SK-N-MC (cell line): ENCODE data around the gene FHIT.

Experiments used
- EZH2 ChIP-seq: fragments of 200-600 bp; sonication (generic); IDR thresholded peaks from one replicate; pipeline ENCODE4 v1.6.1; 2017; ENCODE audit warnings: antibody characterized with exemption
- POLR2AphosphoS5 ChIP-seq: IDR thresholded peaks from 2 replicates; pipeline ENCODE4 v1.6.1; 2012; ENCODE audit warnings: mild to moderate bottlenecking, low read depth, low read length, borderline replicate concordance

DNA sequence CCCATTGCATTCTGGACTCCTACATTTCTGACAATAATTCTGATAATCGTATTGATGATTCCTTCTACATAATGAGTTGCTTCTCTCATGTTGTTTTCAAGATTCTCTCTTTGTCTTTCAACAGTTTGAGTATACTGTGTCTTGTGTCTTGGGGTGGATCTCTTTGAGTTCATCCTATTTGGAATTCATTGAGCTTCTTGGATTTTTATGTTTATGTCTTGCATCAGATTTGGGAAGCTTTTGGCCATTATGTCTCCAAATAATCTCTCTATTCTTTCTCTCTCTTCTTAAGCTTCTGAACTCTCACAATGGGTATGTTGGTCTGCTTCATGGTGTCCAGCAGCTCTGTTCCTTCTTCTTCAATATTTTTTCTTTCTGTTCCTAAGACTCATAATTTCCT lies 592.2 kb downstream of the FHIT start:
- TF ChIP-seq EZH2 (no peak), POLR2AphosphoS5 (no peak)
